Stimulated activated CD8-positive, alpha-beta memory T cell treated with anti-CD3 and anti-CD28 coated beads, Interleukin-15, amount 100 ng/mL, for 4 hours (primary cell): ENCODE results near the gene OCEL1.

ENCODE experiments used
- DNase-seq, 2 donors: peaks; one replicate each; pipeline ENCODE4 v3.0.0-alpha.2; 2020; ENCODE audit warnings: low read depth in 2 of 2

OCEL1 gene

GRCh38 chr19:17237747-17238706 is 12.0 kb downstream of the OCEL1 start:
- DNase-seq, result no peak

- DNase-seq, result no peak
These were observed 14.2 kb downstream of the OCEL1 start for GRCh38 chr19:17240062-17240752.

DNA sequence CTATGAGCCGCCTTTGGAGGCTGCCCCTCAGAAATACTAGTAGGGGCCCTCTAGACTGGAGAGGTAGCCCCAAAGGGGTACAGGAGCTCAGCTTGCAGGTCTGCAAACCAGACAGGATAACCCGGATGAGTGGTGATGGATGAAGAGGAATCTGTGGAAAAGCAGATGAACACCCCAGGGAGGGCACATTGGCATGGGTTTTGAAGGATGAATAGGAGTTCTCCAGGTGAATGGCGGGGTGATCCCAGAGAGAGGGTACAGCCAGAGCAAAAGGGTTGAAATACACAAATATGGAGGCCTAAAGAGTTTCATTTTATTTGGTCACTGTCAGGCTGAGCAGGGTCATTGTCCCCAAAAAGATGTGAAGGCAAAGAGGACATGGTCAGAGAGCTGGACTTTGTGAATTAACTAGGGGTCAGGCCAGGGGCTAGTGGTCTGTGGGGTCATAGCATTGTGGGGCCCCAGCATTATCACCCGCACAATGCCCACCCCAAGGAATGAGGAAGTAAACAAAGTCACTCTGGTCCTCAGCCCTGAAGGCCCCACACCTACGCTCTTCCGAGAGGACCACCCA is 14.9 kb downstream of the OCEL1 start:
- DNase-seq, result no peak

DNA sequence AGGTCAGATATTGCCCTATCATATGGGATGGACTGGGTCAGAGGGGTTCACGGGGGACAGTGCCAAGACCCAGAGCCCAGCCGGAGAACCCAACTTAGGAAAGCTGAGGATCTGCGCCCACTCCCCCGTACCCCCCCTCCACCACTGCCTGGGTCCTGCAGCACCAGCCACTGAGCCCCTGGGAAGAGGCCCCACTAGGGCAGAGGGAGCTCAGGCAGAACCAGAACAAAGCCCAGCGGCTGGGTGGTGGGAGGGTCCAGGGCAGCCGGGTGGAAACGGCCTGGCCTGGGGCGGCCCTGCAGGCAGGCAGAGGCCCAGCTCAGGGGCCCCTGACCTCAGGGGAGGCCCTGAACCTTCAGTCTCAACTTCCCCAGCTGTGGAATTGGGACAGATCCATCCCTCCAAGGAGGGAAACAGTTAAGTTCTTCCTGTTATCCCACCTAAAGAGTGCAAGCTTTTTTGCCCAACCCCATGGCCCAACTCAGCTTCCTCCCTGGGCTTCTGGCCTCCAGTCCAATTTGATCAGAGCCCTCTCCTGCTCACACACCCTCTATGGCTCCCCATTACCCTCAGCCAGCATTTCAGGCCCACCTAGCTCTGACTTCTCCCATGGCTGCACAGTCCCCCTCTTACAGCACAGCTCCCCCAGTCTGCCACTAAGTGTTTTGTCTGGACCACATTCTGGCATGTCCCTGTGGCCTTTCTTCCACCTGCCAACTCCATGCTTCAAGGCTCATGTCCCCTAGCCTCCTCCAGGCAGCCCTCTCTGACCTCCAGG is 16.6 kb downstream of the OCEL1 start:
- DNase-seq, result no peak

GRCh38 chr19:17243211-17243829 is 17.3 kb downstream of the OCEL1 start:
- no peak for DNase-seq

GRCh38 chr19:17243830-17244617 is 18.0 kb downstream of the OCEL1 start:
- no peak for DNase-seq

- DNase-seq, result no peak
These were observed 18.9 kb downstream of the OCEL1 start for GRCh38 chr19:17244618-17245534.

- no peak for DNase-seq
These were observed 19.5 kb downstream of the OCEL1 start, which contains the start of gene NR2F6 for GRCh38 chr19:17245535-17245984. TSS of gene NR2F6 (minus strand) at chr19:17245919. CDS start at chr19:17245220, 699 bp downstream.

- no peak for DNase-seq
These were observed 20.8 kb downstream of the OCEL1 start for GRCh38 chr19:17246681-17247425.

DNA sequence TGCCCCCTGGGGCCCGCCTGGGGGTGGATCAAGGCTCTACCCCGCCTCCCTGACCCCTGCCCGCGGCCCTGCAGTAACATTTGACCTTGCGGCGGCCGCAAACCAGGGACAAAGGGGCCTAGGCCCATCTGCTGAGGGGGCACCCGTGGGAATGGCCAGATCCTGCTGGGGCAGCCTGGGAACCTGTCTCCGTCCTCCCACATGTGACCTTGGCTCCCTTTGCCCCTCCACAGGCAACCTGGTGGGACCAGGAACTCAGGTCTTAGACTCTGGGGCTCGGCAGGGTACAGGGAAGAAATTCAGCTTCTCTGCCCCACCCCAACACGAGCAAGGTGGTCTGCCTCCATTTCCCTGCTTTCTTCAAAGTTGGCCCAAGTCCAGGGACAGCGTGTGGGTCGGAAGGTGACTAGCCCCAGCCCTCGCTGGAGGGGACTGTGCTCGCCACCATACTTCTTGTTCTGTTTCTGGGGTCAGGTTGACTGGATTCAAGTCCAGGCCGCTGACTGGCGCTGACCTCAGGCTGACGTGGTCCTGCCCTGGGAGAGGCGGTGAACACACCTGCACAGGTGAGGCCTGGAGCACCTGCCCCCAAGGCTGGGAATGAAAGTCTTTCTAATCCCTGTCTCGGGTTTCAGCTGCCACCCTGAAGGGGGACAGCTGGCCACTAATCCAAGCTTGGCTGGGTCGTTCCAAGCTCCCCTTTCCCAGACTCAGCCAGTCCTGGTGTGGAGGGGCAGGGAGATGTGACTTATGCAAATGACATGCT is 22.2 kb downstream of the OCEL1 start:
- no peak for DNase-seq

- DNase-seq, result no peak
These were observed 24.0 kb downstream of the OCEL1 start for GRCh38 chr19:17249887-17250548.

GRCh38 chr19:17254636-17255035 is 28.6 kb downstream of the OCEL1 start:
- no peak for DNase-seq

DNA sequence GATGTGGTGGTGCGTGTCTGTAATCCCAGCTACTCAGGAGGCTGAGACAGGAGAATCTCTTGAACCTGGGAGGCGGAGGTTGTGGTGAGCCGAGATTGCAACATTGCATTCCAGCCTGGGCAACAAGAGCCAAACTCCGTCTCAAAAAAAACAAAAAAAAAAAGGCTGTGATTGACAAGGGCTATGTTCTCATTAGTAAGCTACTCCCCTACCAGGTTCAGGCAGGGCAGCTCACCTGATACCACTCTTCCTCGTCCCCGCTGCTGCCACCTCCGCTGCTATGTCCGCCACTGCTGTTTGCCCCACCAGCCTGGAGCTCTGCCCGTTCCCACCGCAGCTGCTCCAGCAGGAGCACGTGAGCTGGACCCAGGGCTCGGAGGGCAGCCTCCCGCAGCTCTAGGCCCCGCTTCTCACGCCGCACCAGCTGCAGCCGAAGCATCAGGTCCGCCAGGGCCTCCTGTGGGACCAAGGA is 29.2 kb downstream of the OCEL1 start:
- DNase-seq, result no peak

GRCh38 chr19:17256130-17256529 is 30.1 kb downstream of the OCEL1 start:
- no peak for DNase-seq

GRCh38 chr19:17259118-17259780 is 33.2 kb downstream of the OCEL1 start:
- no peak for DNase-seq

DNA sequence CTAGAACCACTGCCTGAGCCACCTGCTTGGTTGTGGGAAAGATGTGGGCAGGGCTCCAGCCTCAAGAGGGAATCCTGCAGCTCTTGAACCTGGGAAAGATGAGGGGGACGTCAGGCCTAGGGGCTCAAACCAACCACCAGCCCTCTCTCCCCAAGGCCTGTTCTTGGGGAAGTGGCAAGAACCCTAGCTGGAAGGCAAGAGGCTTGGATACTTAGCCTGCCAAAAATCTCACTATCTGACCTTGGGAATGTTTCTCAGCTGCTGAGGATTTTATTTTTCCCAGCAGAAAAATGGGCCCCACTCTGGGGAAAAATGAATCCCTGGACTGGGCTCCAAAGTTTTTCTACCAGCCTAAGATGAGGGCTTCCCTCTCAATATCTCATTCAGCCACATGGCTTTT is 33.9 kb downstream of the OCEL1 start:
- no peak for DNase-seq
